Measurements from ENCODE around the gene CNTROB.

CNTROB gene

GRCh38 chr17:7903154-7904103, 28.6 kb upstream of the CNTROB start:
- DNase-seq = peak; percentile 99

DNA sequence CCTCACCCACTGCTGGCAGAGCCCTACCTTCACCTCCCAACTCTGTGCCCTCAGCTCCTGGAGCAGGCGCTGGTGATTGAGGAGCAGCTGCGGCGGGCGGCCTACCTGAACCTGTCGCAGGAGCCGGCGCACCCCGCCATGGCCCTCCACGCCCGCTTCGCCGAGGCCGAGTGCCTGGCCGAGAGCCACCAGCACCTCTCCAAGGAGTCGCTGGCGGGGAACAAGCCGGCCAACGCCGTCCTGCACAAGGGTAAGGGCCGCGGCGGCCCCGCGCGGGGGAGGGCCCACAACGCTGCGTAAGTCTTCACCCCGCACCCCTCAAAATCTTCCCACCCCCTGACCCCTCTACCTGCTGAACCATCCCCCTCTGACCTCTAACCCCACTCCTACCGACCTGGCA, 22.9 kb upstream of the CNTROB start:
- DNase-seq = no peak

DNA sequence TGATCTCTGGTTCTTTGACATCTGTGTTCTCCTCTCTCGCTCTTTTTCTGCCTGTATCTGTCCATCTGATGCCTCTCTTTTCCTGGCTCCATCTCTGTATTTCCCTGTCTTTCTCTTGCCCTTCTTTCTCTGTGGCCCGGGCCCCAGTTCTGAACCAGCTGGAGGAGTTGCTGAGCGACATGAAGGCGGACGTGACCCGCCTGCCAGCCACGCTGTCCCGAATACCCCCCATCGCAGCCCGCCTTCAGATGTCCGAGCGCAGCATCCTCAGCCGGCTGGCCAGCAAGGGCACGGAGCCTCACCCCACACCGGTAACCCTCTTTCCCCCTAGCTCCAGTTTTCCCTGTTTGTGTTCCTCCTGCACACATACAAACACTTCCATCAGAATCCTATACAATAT, 21.7 kb upstream of the CNTROB start:
- DNase-seq = no peak

DNA sequence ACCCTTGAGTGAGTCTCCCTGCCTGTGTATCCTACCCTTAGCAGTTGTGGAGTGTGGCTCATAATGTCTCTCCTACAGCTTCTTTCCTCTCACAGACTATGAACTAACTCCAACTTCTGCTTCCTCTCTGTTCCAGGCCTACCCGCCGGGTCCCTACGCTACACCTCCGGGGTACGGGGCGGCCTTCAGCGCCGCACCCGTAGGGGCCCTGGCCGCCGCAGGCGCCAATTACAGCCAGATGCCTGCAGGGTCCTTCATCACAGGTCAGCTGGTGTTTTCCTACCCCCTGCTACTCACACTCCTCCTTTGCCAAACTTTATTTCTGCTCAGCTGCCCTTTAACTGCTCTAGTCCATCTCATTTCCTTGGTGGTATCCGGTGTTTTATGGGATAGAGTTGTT, 21.3 kb upstream of the CNTROB start:
- no peak for DNase-seq

DNA sequence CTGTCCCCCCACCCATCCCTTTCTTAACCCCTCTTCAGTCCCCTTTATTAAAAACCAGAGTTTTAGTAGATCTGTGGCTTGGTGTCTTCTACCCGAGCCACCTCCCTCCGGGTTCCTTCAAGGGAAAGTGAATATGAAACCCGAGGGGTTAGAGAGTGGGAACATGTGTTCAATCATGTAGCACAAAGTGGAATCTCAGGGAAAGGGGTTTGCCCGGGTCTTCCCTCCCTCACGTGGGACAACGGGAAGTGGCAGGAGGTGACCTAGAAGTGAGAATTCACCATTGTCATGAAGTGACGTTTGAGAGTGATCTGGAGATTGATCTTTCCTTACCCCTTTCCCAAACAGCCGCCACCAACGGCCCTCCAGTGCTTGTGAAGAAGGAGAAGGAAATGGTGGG, 20.9 kb upstream of the CNTROB start:
- no peak for DNase-seq

DNA sequence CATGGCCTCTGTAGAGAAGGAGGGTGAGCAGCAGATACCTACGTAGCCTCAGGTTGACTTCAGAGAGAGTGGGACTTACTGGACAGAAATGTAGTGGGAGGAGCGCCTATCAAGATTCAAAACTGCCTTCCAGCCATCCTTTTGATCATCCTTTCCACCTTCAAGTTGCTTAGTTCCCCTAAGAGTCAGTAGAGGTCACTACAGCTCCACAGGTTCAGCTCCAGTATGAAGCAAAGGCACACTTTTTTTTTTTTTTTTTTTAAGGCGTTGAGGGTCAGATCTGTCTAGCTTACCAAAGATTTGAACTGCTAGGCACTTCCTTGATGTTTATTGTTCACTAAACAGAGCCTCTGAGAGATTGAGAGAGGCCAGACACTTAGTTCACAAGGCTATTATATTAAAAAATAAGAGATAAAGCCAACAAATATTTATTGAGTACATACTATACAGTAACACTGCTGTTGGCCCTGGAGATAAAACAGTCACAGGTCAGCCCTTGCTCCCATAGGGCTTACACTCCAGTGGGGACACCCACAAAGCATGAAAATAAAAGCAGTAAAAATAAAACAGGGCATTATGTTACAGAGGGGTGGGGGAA, 19.0 kb upstream of the CNTROB start:
- peak; percentile 59 for DNase-seq

DNA sequence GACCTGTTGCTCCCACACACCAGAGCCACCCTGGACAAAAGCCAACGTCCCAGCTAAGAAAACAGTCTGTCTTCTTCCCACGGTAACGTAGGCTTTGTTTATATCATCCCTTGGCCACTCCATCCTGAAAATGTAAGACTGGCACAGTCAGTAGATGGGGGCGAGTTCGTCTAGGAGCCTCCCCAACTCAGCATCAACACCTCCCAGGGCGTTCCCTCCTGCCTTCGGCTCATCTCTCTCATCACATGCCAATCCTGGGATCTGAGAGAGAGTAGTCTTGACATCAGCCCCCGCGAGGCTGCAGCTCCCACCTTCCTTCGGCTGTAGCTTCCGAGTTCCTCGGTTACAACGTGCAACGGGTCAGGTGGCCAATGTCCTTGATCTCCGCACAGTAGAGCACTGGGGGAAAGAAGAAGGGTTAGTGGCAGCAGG, 16.8 kb upstream of the CNTROB start:
- no peak for DNase-seq

DNA sequence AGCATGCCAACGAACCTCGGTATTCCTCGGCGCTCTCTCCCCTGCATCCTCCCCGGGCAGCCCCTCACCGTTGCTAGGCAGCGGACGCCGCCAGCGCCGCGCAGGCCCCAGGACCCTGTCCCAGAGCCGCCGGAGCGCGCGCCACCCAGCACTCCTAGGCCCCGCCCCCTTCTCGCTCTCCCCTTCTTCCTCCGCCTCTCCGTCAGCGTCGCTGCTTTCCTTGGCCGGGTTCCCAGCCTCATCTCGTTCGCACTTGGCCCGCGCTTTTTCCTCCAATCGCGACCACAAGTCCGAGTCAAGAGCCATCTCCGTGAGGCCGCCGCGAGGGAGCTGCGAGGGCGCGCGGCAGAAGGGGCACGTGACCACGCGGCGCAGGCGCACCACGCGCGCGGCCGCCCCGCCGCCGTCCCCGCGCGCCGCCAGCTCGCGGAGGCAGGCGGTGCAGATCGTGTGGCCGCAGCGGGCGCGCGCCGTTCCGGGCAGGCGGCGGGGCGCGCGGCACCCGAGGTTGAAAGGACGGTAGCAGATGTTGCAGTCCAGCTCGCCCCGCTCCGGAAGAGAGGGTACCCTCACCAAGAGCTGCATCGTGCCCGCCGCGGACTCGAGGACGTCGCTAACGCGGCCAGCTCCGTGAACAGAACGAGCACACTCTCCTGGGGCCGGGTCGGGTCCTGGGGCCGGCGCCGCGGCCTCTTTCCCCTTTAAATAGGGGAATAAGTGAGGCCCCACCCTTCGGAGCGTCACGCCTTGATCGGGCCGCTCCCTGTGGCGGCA, 16.2 kb upstream of the CNTROB start, which contains the start of gene RNF227:
Gene RNF227 (minus strand): TSS at position 679 of the 774 bp plus-strand sequence. CDS start 94 bp downstream, at position 585.
- DNase-seq = peak; percentile 98

- no peak for DNase-seq
Observed at GRCh38 chr17:7916385-7916682, 15.7 kb upstream of the CNTROB start.

- DNase-seq = no peak
Observed at GRCh38 chr17:7916808-7917207, 15.2 kb upstream of the CNTROB start.

- peak; percentile 28 for DNase-seq
Observed at GRCh38 chr17:7922269-7922844, 9.6 kb upstream of the CNTROB start.

DNA sequence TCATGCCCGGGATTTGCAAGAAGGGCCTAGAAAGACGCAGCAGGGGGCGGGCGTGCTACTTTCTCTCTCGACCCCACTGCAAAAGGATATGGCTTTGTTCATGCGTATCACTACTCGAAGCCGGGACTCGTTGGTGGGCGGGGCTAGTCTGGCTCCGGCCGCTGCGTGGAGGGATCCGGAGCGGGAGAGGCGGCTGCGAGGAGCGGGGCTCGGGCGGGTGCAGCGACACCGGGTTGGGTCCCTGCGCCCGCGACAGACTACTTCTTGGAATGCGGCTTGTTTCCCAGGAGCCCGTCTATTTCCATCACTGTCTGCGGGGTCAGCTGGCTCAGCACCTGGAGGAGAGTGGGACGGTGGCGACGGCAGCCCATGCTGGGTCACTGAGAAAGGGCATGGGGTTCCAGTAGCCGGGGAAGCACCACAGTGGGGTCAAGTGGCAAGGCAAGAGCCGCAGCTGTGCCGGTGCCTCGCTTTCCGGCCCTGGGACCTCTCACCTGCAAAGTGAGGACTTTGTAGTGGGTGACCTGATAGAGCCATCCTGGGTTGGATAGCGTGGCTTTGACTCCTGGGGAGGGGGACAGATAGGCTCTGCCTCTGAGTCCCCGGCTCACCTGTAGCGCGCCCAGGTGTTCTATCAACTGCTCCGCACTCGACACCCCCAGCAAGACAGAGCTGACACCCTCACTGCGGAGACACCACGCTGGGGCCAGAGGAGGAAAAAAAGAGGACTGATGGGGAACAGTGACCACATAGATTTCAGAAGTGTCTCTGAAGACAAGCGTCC, 9.0 kb upstream of the CNTROB start:
- DNase-seq = peak; percentile 56

DNA sequence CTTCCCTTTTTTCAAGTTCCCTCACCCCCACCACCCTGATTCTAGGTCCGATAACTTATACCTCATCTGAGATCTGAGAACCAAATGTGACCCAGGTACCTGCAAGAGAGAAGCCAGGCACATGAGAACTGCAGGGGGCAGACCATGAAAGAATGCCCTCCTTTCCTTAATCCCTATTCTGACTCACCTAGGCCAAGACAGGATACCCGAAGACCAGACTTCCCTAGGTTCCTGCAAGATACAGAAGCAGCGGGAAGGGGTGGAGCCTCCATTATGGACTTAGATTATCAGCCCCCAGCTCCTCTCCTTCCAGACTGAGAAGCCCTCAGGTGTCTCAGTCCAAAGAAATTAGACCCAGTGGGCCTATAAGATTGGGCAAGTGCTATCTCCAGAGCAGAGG, 4.4 kb upstream of the CNTROB start:
- DNase-seq = no peak

- no peak for DNase-seq
Observed at GRCh38 chr17:7929158-7930023, 2.6 kb upstream of the CNTROB start, which contains the start of gene KCNAB3. Gene KCNAB3 (minus strand): TSS chr17:7929856. CDS start chr17:7929435, 421 bp downstream.

DNA sequence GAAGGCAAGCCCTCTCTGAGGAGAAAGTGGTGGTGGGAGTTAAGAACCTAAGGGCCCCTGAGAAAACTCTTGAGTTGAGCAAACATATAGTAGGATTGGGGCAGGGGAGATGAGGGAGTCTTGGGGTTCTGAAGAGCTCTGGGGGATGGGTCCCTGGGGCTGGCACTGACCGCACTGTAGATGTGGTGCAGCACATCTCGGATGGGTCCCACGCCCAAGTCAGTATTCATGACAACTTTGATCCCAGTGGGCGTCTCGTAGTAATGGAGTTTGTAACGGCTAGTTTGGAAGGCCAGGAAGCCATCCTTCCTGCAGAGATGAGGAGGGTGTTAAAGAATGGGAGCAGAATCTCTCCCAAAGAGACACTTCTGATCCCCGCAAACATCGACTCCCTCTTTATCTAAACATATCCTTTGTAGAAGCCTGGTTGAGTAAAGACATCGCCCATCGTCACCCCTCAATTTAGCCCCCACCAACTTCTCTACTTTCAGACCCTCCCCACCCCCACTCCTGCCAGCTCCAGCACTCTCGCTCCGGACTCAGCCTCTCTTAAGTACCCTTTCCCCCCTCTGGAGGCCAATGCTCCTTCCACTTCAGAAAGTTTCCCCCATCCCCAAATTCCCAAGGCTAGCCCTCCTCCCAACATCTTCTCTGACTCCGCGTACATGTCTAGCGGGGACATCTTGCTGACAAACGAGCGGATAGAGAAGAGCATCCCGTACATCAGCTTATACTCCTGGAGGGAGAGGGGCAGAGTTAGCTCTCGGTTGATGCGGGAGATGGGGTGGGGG, 970 bp upstream of the CNTROB start:
- no peak for DNase-seq

GRCh38 chr17:7932483-7932891, 481 bp downstream of the CNTROB start:
- no peak for DNase-seq

- DNase-seq = peak; percentile 23
Observed at GRCh38 chr17:7932949-7933348, 943 bp downstream of the CNTROB start.

GRCh38 chr17:7935859-7936258, 3.9 kb downstream of the CNTROB start:
- DNase-seq = no peak

DNA sequence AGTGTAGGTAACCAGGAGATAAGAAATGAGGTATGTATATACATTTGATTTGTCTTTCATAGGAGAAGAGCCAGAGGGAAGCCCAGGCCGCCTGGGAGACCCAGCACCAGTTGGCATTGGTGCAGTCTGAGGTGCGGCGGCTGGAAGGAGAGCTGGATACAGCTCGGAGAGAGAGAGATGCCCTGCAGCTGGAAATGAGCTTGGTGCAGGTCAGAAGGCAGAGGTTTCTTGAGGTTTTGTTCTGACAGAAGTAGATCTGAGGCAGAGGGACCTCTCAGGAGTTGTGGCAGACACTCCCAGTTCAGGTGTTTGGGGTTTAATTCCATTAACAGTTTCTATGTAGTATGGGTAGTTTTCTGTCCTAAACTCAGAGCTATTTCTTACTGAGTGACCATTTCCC, 8.0 kb downstream of the CNTROB start:
- DNase-seq = no peak

DNA sequence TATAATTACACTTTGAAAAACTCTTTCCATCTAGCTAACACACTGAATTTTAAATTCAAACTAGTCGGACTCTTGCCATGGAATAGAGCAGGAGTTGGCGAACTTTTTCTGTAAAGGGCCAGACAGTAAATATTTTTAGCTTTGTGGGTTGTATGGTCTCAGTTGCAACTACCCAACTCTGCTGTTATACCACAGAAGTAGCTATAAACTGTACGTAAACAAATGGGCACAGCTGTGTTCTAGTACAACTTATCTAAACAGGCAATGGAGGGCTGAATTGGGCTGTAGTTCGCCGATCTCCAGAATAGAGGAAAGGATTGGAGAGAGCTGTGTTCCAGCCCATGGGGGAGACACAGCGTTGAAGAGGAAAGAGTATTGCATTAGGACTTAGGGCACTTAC, 8.7 kb downstream of the CNTROB start:
- DNase-seq = no peak

All from DMS79 (cell line).